Measurements from ENCODE around the gene NDFIP2.

NDFIP2 gene

DNA sequence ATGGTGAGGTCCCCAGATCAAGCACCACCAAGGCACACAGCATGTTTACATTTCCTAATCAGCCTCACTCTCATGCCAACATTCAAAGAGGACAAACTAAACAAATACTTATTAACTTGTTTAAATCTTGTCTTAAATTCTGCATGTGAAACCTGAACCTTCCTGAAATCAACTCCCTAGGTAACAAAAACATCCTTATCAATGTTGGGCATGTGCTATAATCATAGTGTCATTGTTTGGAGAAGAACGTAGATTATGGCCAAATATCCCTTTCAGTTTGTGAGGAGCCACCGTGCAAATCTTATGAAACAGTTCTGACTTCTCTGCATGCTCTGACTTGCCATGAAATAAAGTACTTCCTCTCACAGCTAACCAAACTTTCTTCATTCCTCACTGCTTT is 123.8 kb downstream of the NDFIP2 start:
- no peak for DNase-seq

Measured in stimulated activated CD4-positive, alpha-beta T cell treated with anti-CD3 and anti-CD28 coated beads, Interleukin-12 subunit alpha, Interleukin-12 subunit beta, amount 100 ng/mL, for 4 hours (primary cell).